ENCODE results near the gene NTPCR. TPM values are rescaled to one million over a fixed set of nuclear protein-coding genes. Genes with fewer than 3 reads are reported as not detected.

NTPCR gene
- total RNA-seq, 1 donor from 2014 or later: 53.5 TPM

GRCh38 chr1:232962761-232963745 is 12.6 kb downstream of the NTPCR start:
- DNase-seq (ENCODE audit: low spot score): no peak

DNA sequence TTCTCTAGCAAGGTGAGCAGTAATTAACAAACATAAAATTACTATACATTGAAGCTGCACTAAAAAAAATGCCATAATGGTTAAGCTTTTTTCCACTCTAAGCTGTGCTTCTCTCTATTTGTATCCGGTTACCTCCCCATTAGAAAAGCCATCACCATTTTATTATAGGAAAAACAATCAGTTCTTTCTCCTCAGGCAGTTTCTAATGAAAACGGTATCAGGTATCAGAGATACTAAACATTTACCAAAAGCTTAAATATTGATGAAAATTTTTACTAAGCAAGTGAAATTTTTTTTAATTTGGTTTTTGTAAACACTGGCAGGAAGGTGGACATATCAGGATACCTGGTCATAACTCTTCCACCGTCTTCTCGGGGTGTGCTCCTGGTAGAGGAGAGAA is 14.2 kb downstream of the NTPCR start:
- DNase-seq (ENCODE audit: low spot score): no peak

- DNase-seq (ENCODE audit: low spot score): no peak
Observed at GRCh38 chr1:232965124-232965911, 14.9 kb downstream of the NTPCR start.

- DNase-seq (ENCODE audit: low spot score): no peak
Observed at GRCh38 chr1:232965912-232966217, 15.5 kb downstream of the NTPCR start.

DNA sequence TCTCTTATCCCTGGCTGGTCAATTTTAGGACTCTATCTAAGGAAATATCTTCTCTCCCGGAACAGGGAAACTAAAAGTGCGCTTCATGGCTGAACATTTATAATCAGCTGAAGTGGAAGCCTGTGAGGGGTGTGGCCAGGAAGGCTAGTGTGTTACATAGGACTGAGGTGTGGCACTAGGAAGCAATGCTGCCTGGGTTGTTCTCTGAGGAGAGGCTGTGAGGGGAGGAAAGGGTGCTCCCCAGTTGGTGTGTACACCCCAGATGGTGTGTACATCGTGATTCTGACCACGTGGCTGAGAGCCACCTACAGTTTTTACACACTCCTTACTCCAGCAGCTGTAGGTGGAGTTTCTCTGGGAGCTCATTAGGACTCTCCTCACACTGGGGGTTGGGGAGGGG is 16.3 kb downstream of the NTPCR start:
- DNase-seq (ENCODE audit: low spot score): peak; percentile 54

DNA sequence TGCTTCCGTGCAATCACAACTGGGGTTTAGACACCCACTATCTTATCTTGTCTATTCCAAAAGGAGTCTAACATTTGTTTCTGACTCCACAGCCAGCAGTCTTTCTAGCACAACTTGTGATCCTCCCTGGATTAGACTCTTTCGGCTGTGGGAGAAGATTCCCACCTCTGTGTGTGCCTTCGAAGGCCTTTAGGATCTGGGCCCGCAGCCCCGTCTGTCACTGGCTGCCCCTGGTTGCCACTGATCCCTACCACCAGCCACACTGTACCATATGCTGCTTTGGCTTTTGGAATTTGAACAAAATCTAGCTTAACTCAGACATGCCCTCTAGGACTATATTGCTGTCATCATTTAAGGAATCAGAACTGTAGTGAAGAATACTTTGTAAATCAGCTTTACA is 18.0 kb downstream of the NTPCR start:
- no peak for DNase-seq (ENCODE audit: low spot score)

GRCh38 chr1:232968965-232969364 is 18.6 kb downstream of the NTPCR start:
- peak; percentile 78 for DNase-seq (ENCODE audit: low spot score)

GRCh38 chr1:232969799-232970198 is 19.4 kb downstream of the NTPCR start:
- no peak for DNase-seq (ENCODE audit: low spot score)

GRCh38 chr1:232970508-232970907 is 20.1 kb downstream of the NTPCR start:
- DNase-seq (ENCODE audit: low spot score): no peak

DNA sequence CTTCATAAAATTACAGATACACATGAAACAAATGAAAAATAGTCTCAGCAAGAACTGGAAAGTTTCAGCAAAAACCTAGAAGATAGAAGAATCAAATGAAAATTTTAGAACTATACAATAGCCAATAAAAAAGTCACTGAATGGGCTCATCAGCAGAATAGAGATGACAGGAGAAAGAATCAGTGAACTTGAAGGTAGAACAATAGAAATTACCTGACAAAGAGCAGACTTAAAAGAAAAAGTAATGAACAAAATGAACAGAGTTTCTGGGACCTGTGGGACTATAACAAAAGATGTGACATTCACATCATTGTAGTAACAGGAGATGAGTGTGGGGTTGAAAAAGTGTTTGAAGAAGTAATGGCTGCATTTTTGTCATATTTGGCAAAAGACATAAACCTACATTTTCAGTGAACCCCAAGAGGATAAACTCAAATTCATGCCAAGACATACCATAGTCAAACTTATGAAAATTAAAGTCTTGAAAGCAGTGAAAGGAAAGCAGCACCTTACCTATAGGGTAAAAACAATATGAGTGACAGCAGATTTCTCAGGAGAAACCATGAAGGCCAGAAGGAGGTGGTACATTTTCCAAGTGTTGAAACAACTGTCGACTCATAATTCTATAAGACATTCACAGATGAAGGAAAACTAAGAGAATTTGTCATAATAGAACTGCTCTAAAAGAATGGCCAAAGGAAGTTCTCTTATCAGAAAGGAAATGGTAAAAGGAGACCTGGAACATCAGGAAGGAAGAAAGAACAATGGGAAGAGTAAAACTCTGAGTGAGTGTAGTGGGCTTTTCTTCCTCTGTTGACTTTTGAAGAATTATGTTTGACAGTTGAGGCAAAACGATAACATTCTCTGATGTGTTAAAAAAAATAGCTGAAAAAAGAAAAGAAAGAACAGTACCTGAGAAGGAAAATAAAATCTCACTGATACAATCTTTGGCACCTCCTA is 23.5 kb downstream of the NTPCR start:
- no peak for DNase-seq (ENCODE audit: low spot score)

DNA sequence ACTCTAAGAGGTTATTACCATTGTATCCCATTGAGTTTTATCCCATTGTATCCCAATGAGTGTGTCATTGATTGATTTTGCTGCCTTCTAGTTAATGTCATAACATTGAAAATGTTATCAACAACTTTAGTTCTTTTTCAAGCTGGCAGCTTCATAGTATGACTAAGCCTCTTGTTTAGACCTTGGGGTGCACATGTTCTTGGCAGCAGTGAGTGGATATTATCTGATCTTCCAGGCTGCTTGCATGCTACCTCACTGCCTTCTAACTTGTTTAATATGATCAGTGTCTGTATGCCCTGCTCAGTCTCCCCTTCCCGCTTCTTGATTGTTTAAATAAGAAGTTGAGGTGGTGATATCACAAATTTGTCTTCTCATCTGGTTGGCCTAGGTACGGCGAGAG is 24.6 kb downstream of the NTPCR start:
- DNase-seq (ENCODE audit: low spot score): peak; percentile 68

DNA sequence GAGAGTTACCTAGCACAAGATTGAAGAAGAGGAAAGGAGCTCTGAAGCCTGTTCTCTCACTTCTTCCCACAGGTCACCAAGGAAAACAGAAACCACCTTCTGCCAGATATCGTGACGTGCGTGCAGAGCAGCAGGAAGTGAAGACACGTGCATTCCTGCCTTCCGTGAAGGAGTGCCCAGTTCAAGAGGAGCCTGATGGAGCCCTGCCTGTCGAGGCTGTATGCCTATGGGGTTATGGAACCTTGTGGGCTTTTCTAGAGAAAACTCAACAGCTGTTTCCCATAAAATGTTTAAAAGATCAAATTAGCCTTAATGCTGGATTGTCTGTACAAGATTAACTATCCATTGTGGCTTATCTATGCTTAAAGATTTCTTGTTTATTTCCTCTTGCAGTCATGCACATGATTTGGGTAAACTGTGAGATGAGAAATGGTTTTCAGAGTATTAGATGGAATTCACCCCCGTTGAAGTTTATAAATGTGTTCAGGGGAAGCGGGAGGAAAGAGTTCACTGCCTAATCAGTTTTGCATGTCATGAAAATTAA is 27.8 kb downstream of the NTPCR start:
- DNase-seq (ENCODE audit: low spot score): peak; percentile 33

- no peak for DNase-seq (ENCODE audit: low spot score)
Observed at GRCh38 chr1:232978815-232979214, 28.4 kb downstream of the NTPCR start.

GRCh38 chr1:232979558-232979957 is 29.1 kb downstream of the NTPCR start:
- no peak for DNase-seq (ENCODE audit: low spot score)

- no peak for DNase-seq (ENCODE audit: low spot score)
Observed at GRCh38 chr1:232980355-232980978, 30.1 kb downstream of the NTPCR start.

DNA sequence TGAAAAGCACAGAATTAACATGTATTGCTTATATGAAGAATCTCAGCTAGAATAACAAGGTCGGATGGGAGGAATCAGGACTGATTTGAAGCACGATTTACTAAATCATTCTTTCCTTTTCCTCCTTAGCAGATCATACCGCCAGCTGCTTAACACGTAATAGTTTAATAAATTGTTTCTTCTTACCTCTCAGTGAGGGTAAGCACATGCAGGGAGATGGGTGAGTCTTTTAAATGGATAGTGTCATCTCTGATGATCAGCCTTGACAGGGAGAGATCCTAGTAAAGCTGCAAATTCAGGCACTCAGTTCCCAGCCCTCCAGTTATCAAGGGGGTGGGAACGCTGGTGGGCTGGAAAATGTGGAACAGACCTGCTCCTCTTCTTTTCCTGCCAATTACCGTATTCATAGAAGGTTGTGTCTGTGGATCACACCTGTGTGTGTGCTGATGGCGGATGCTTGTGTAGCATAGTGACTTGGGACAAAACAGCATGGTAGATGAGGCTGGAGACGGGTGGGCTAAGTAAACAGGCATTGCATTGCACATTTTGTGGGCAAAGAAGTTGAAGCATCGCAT is 30.7 kb downstream of the NTPCR start:
- DNase-seq (ENCODE audit: low spot score): no peak

DNA sequence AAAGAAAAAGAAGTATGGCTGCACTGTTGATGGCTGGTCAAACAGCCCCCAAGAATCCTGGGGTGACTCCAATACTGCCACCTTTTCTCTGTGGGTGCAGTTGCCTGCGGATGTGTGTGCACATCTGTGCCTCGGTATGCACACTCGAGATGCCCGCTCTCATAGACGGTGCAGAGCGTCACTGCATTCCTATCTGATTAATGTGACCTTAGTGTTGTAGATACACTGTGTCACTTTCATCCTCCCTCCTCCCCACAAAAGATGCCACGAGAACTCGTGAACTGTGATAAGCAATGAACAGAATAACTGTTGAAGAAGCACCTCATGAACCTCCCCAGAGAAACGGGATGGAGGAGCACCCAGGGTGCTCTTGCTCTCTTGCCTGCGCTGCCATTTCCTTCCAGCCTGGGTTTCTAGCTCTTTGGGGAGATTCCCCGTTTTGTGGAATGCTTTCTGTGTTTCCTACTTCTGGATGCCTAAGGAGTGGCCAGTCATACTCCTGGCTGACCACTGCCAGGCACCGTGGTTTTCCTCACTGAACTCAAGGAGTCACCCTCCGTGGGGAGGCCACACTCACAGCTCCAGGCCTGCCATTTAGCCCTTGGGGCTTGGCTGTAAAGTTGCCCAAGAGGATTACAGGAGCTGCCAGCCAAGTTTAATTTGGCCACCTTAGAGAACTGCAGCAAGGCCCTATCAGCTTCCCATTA is 32.0 kb downstream of the NTPCR start:
- DNase-seq (ENCODE audit: low spot score): no peak

- no peak for DNase-seq (ENCODE audit: low spot score)
Observed at GRCh38 chr1:232983375-232983774, 33.0 kb downstream of the NTPCR start.

- no peak for DNase-seq (ENCODE audit: low spot score)
Observed at GRCh38 chr1:232983817-232984567, 33.6 kb downstream of the NTPCR start.

Measured in mucosa of gallbladder (tissue), 1 donor.